Psoas muscle (tissue), 8 donors: Measurements from ENCODE around the gene LIN7C. TPM values are rescaled to one million over a fixed set of nuclear protein-coding genes. Genes with fewer than 3 reads are reported as not detected.
A peak's percentile ranks its signal among the peaks of the same experiment; 100 is the strongest.

Source experiments
- ATAC-seq, 4 donors: fragments of 200-7000 bp; cut with Tn5 transposase; one replicate each; pipeline ENCODE4 v1.9.1; 2020; ENCODE audit warnings: moderate library complexity in 3 of 4, mild to moderate bottlenecking in 2 of 4
- DNase-seq, 2 donors: peaks; one replicate each; pipeline ENCODE4 v3.0.0-alpha.2; 2020
- H3K27ac ChIP-seq: fragments of 200-600 bp; one replicate; pipeline ENCODE4 v1.8.0; 2022
- H3K27me3 ChIP-seq, 3 donors: fragments of 200-600 bp in 1 of 3; one replicate each; pipeline versions ENCODE4 v1.6.1 to v1.8.0; 2013 to 2022; ENCODE audit warnings: low read length in 2 of 3, mild to moderate bottlenecking in 2 of 3, moderate library complexity in 1 of 3; ENCODE audit not compliant: insufficient read depth in 3 of 3
- H3K36me3 ChIP-seq, 2 donors: fragments of 200-600 bp in 1 of 2; one replicate each; pipeline versions ENCODE4 v1.6.1 to v1.8.0; 2013 to 2022; ENCODE audit warnings: low read depth in 1 of 2, mild to moderate bottlenecking in 1 of 2, moderate library complexity in 1 of 2; ENCODE audit not compliant: insufficient read depth in 1 of 2
- H3K4me1 ChIP-seq: fragments of 200-600 bp; one replicate; pipeline ENCODE4 v1.8.0; 2022
- H3K4me3 ChIP-seq: fragments of 200-600 bp; one replicate; pipeline ENCODE4 v1.8.0; 2022; ENCODE audit warnings: mild to moderate bottlenecking
- H3K9me3 ChIP-seq: fragments of 200-600 bp; one replicate; pipeline ENCODE4 v1.8.0; 2022
- WGBS, 3 donors: extraction: QIAGEN DNeasy Blood & Tissue Kit; methylation state at CpG; one replicate each; pipeline versions ENCODE4 v1.1.6 to v1.1.7; 2013; 5-methylcytosine and 5-hydroxymethylcytosine counted together
- intact Hi-C, 2 donors: fragments of 100-400 bp; cut with DNase I; formaldehyde crosslinking; loops; one replicate each; pipeline versions ENCODE4 v1.11.0 to v1.14.2; 2022
- polyA plus RNA-seq, 3 donors: library from polyadenylated mRNA; stranded (reverse); fragments of 200-250 nt; gene quantifications; one replicate each; pipeline ENCODE4 v1.2.3, GENCODE V29; 2013
- total RNA-seq, 4 donors: library from RNA; stranded (reverse); fragmentation: NEBNext Ultra II Directional in 2 of 4; extraction: Animal tissue kit (Norgen Biotek cat#: 25700) in 2 of 4; gene quantifications; one replicate each; pipeline versions ENCODE4 v1.2.1 to v1.2.4, GENCODE V29; 2021 to 2023
- TF ChIP-seq, protein P1 (sequence below): fragments of 200-600 bp; IDR thresholded peaks from one replicate; pipeline ENCODE4 v1.8.0; 2022; ENCODE audit warnings: antibody characterized with exemption
- donor health status: healthy with polysubstance abuse.
- donor health status: DM: no; HTN: no; CAD: no; lungs with moderate emphysema.
- donor health status: Bipolar disorder and iron deficiency.
- donor health status: healthy.
- donor health status: DM: yes; HTN: yes; CAD: no.
- donor health status: DM: no; HTN: no; CAD: no.
- donor health status: DM: no; HTN: no; CAD: no.
- donor health status: DM: yes; HTN: yes; CAD: no.

The LIN7C gene
- total and polyA plus RNA-seq, 7 donors, result 4.2 to 18.9 (median 13.1) TPM

DNA sequence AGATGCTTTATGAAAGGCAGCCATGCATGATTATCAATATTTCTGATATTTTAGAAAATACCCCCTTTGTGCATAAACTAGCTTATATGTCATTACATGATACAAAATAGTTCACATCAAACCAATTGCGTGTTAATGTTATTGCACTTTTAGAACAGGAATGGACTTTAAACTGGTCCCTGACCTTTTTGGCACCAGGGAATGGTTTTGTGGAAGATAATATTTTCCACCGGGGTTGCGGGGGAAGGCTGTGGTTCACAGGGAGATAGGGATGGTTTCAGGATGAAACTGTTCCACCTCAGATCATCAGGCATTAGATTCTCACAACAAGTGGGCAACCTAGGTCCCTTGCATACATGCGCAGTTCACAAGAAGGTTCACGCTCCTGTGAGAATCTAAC, 17.5 kb downstream of the LIN7C start:
- ATAC-seq (no peak), DNase-seq (no peak)
- peaks cover 6% of the 10 kb centered on the region for H3K4me1 ChIP-seq
- 73 to 84% (median 77%) methylated on average over 5 of the region's 5 CpGs for WGBS, 3 donors
- intact Hi-C loops, result loop anchor here in 1 of 2 donors (10.0 kb wide), 1 partner anchor 194 kb away; no protein-coding TSS in a partner anchor
- H3K36me3 ChIP-seq, result peaks cover 0 to 37% of the 10 kb centered on the region in 2 donors
- H3K9me3 ChIP-seq, result no peaks in the 10 kb centered on the region
- TF ChIP-seq, protein P1, sequence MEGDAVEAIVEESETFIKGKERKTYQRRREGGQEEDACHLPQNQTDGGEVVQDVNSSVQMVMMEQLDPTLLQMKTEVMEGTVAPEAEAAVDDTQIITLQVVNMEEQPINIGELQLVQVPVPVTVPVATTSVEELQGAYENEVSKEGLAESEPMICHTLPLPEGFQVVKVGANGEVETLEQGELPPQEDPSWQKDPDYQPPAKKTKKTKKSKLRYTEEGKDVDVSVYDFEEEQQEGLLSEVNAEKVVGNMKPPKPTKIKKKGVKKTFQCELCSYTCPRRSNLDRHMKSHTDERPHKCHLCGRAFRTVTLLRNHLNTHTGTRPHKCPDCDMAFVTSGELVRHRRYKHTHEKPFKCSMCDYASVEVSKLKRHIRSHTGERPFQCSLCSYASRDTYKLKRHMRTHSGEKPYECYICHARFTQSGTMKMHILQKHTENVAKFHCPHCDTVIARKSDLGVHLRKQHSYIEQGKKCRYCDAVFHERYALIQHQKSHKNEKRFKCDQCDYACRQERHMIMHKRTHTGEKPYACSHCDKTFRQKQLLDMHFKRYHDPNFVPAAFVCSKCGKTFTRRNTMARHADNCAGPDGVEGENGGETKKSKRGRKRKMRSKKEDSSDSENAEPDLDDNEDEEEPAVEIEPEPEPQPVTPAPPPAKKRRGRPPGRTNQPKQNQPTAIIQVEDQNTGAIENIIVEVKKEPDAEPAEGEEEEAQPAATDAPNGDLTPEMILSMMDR, result no peak
- H3K27ac ChIP-seq, result no peak overlapping the region
- H3K4me3 ChIP-seq, result no peak overlapping the region
- H3K27me3 ChIP-seq, result no peaks in the 10 kb centered on the region

- peak in 2 of 4 donors; percentile 11 to 20 for ATAC-seq
- no peaks in the 10 kb centered on the region for H3K27me3 ChIP-seq
- intact Hi-C loops, result loop anchor here (2.0 to 10.0 kb wide), 2 partner anchors 189 to 193 kb away; no protein-coding TSS in a partner anchor
- H3K9me3 ChIP-seq, result no peaks in the 10 kb centered on the region
- 38 to 57% (median 42%) methylated on average over 6 of the region's 6 CpGs for WGBS, 3 donors
- no peak for DNase-seq
- peaks cover 0 to 30% of the 10 kb centered on the region in 2 donors for H3K36me3 ChIP-seq
- TF ChIP-seq, protein P1, result no peak
- peaks cover 6% of the 10 kb centered on the region for H3K4me1 ChIP-seq
- no peak overlapping the region for H3K4me3 ChIP-seq
- no peak overlapping the region for H3K27ac ChIP-seq
Observed at GRCh38 chr11:27487706-27488105, 18.9 kb downstream of the LIN7C start.

GRCh38 chr11:27485930-27486773, 20.4 kb downstream of the LIN7C start:
- Histone ChIP-seq H3K27me3 (no peaks in the 10 kb centered on the region), H3K36me3 (peaks cover 0 to 18% of the 10 kb centered on the region in 2 donors), H3K9me3 (no peaks in the 10 kb centered on the region), H3K4me1 (peaks cover 6% of the 10 kb centered on the region), H3K4me3 (no peak overlapping the region), H3K27ac (no peak overlapping the region)
- intact Hi-C loops, result loop anchor here (2.0 to 10.0 kb wide), 2 partner anchors 187 to 191 kb away; no protein-coding TSS in a partner anchor
- ATAC-seq (peak in 3 of 4 donors; percentile 67 to 84 (median 72)), DNase-seq (no peak)
- TF ChIP-seq, protein P1, result peak; percentile 95
- WGBS, 3 donors, result 32 to 39% (median 35%) methylated on average over 4 of the region's 4 CpGs

- H3K27me3 ChIP-seq, result no peaks in the 10 kb centered on the region
- intact Hi-C loops, result loop anchor here in 1 of 2 donors (2.0 to 10.0 kb wide), 2 partner anchors 188 to 298 kb away; no protein-coding TSS in a partner anchor
- 90 to 98% (median 93%) methylated on average over 2 of the region's 2 CpGs for WGBS, 3 donors
- no peaks in the 10 kb centered on the region for H3K4me1 ChIP-seq
- no peaks in the 10 kb centered on the region for H3K36me3 ChIP-seq
- DNase-seq (no peak), ATAC-seq (no peak)
- no peak overlapping the region for H3K4me3 ChIP-seq
- H3K9me3 ChIP-seq, result no peaks in the 10 kb centered on the region
- H3K27ac ChIP-seq, result no peak overlapping the region
- TF ChIP-seq, protein P1, result no peak
Observed at GRCh38 chr11:27482793-27483192, 23.8 kb downstream of the LIN7C start.
